Measurements from ENCODE around the gene RRBP1. TPM values are rescaled to one million over a fixed set of nuclear protein-coding genes. Genes with fewer than 3 reads are reported as not detected.

Gene RRBP1
- total RNA-seq, 2 experiments from 2014 or later, result 55.7 to 59.6 TPM

- DNase-seq (no peak), ATAC-seq (no peak)
- Mint-ChIP-seq H3K4me1 (no peaks in the 10 kb centered on the region), H3K36me3 (no peaks in the 10 kb centered on the region), H3K9me3 (ENCODE audit: low read depth) (no peaks in the 10 kb centered on the region), H3K4me3 (no peak overlapping the region), H3K27ac (no peak overlapping the region), H3K27me3 (no peaks in the 10 kb centered on the region)
- CTCF ChIA-PET, result no interaction called here
Measured at GRCh38 chr20:17704589-17705317, 22.7 kb upstream of the RRBP1 start.

GRCh38 chr20:17701826-17702225 lies 19.8 kb upstream of the RRBP1 start:
- CTCF ChIA-PET, result interaction anchor here (0.6 to 1.2 kb wide), 2 partner anchors 19 to 127 kb away, joined by 3 read pairs; no protein-coding TSS in a partner anchor
- Mint-ChIP-seq H3K4me3 (no peak overlapping the region), H3K4me1 (no peaks in the 10 kb centered on the region), H3K27ac (no peak overlapping the region), H3K9me3 (ENCODE audit: low read depth) (no peaks in the 10 kb centered on the region), H3K36me3 (no peaks in the 10 kb centered on the region), H3K27me3 (no peaks in the 10 kb centered on the region)
- ATAC-seq (no peak), DNase-seq (no peak)

GRCh38 chr20:17700637-17701036 lies 18.6 kb upstream of the RRBP1 start:
- H3K9me3 Mint-ChIP-seq (ENCODE audit: low read depth), result no peaks in the 10 kb centered on the region
- no peak for DNase-seq
- no peak overlapping the region for H3K4me3 Mint-ChIP-seq
- H3K27ac Mint-ChIP-seq, result no peak overlapping the region
- CTCF ChIA-PET, result interaction anchor here (1.7 kb wide), 1 partner anchor 18 kb away, joined by 4 read pairs; the partner anchor contains the start of gene RRBP1
- H3K4me1 Mint-ChIP-seq, result no peaks in the 10 kb centered on the region
- peaks cover 1% of the 10 kb centered on the region for H3K27me3 Mint-ChIP-seq
- no peak for ATAC-seq
- no peaks in the 10 kb centered on the region for H3K36me3 Mint-ChIP-seq

- Mint-ChIP-seq H3K36me3 (no peaks in the 10 kb centered on the region), H3K27ac (no peak within 1 kb of the TSS), H3K4me1 (no peaks in the 10 kb centered on the region), H3K27me3 (peaks cover 4% of the 10 kb centered on the region), H3K9me3 (ENCODE audit: low read depth) (no peaks in the 10 kb centered on the region), H3K4me3 (no peak within 1 kb of the TSS)
- no peak for ATAC-seq
- CTCF ChIA-PET, result interaction anchor here (1.7 kb wide), 1 partner anchor 17 kb away, joined by 4 read pairs; the partner anchor contains the start of gene RRBP1
- DNase-seq, result no peak
Measured at GRCh38 chr20:17699931-17700351, 17.9 kb upstream of the RRBP1 start, which contains the start of gene BANF2. TSS of gene BANF2 (plus strand) at chr20:17699966. CDS start at chr20:17725026, 25,060 bp downstream.

GRCh38 chr20:17698384-17698783 lies 16.3 kb upstream of the RRBP1 start:
- Mint-ChIP-seq H3K4me3 (no peak overlapping the region), H3K9me3 (ENCODE audit: low read depth) (no peaks in the 10 kb centered on the region), H3K36me3 (no peaks in the 10 kb centered on the region), H3K27ac (no peak overlapping the region), H3K4me1 (no peaks in the 10 kb centered on the region), H3K27me3 (peaks cover 8% of the 10 kb centered on the region)
- ATAC-seq, result no peak
- no peak for DNase-seq
- CTCF ChIA-PET, result interaction anchor here (0.7 kb wide), 1 partner anchor 16 kb away, joined by 4 read pairs; the partner anchor contains the start of gene RRBP1

- no peak overlapping the region for H3K27ac Mint-ChIP-seq
- DNase-seq (no peak), ATAC-seq (no peak)
- CTCF ChIA-PET, result no interaction called here
- H3K27me3 Mint-ChIP-seq, result peaks cover 16% of the 10 kb centered on the region
- H3K9me3 Mint-ChIP-seq (ENCODE audit: low read depth), result no peaks in the 10 kb centered on the region
- H3K36me3 Mint-ChIP-seq, result no peaks in the 10 kb centered on the region
- H3K4me3 Mint-ChIP-seq, result no peak overlapping the region
- H3K4me1 Mint-ChIP-seq, result no peaks in the 10 kb centered on the region
Measured at GRCh38 chr20:17697171-17697570, 15.1 kb upstream of the RRBP1 start.

GRCh38 chr20:17696287-17696686 lies 14.2 kb upstream of the RRBP1 start:
- H3K27ac Mint-ChIP-seq, result no peak overlapping the region
- DNase-seq, result no peak
- H3K27me3 Mint-ChIP-seq, result peaks cover 23% of the 10 kb centered on the region
- H3K4me1 Mint-ChIP-seq, result no peaks in the 10 kb centered on the region
- CTCF ChIA-PET, result no interaction called here
- ATAC-seq, result no peak
- H3K9me3 Mint-ChIP-seq (ENCODE audit: low read depth), result no peaks in the 10 kb centered on the region
- no peak overlapping the region for H3K4me3 Mint-ChIP-seq
- no peaks in the 10 kb centered on the region for H3K36me3 Mint-ChIP-seq

- Mint-ChIP-seq H3K4me1 (no peaks in the 10 kb centered on the region), H3K9me3 (ENCODE audit: low read depth) (no peaks in the 10 kb centered on the region), H3K27me3 (peaks cover 35% of the 10 kb centered on the region), H3K36me3 (no peaks in the 10 kb centered on the region), H3K4me3 (no peak overlapping the region), H3K27ac (no peak overlapping the region)
- DNase-seq, result no peak
- CTCF ChIA-PET, result interaction anchor here (1.2 kb wide), 1 partner anchor 12 kb away, joined by 4 read pairs; the partner anchor contains the start of gene RRBP1
- ATAC-seq, result no peak
Measured at GRCh38 chr20:17694767-17695166, 12.7 kb upstream of the RRBP1 start.

GRCh38 chr20:17693444-17694001 lies 11.5 kb upstream of the RRBP1 start:
- Mint-ChIP-seq H3K27me3 (peaks cover 46% of the 10 kb centered on the region), H3K27ac (no peak overlapping the region), H3K4me3 (no peak overlapping the region), H3K4me1 (no peaks in the 10 kb centered on the region), H3K9me3 (ENCODE audit: low read depth) (no peaks in the 10 kb centered on the region), H3K36me3 (no peaks in the 10 kb centered on the region)
- no peak for ATAC-seq
- CTCF ChIA-PET, result no interaction called here
- DNase-seq, result no peak

GRCh38 chr20:17691758-17692157 lies 9.7 kb upstream of the RRBP1 start:
- no peak overlapping the region for H3K27ac Mint-ChIP-seq
- CTCF ChIA-PET, result interaction anchor here (0.8 to 2.8 kb wide), 3 partner anchors 10 to 618 kb away, joined by 3 to 22 read pairs (median 3); partner anchors contain the start of gene RRBP1
- no peak overlapping the region for H3K4me3 Mint-ChIP-seq
- H3K4me1 Mint-ChIP-seq, result no peaks in the 10 kb centered on the region
- H3K36me3 Mint-ChIP-seq, result no peaks in the 10 kb centered on the region
- H3K9me3 Mint-ChIP-seq (ENCODE audit: low read depth), result no peaks in the 10 kb centered on the region
- peaks cover 61% of the 10 kb centered on the region for H3K27me3 Mint-ChIP-seq
- ATAC-seq (no peak), DNase-seq (no peak)

- no peak overlapping the region for H3K4me3 Mint-ChIP-seq
- H3K9me3 Mint-ChIP-seq (ENCODE audit: low read depth), result no peaks in the 10 kb centered on the region
- no peaks in the 10 kb centered on the region for H3K36me3 Mint-ChIP-seq
- no peaks in the 10 kb centered on the region for H3K4me1 Mint-ChIP-seq
- CTCF ChIA-PET, result interaction anchor here (2.8 kb wide), 1 partner anchor 8 kb away, joined by 22 read pairs; the partner anchor contains the start of gene RRBP1
- H3K27me3 Mint-ChIP-seq, result peaks cover 68% of the 10 kb centered on the region
- no peak for DNase-seq
- ATAC-seq, result no peak
- no peak overlapping the region for H3K27ac Mint-ChIP-seq
Measured at GRCh38 chr20:17690144-17690543, 8.1 kb upstream of the RRBP1 start.

GRCh38 chr20:17688965-17689364 lies 6.9 kb upstream of the RRBP1 start:
- CTCF ChIA-PET, result no interaction called here
- Mint-ChIP-seq H3K27me3 (peaks cover 79% of the 10 kb centered on the region), H3K27ac (no peak overlapping the region), H3K4me3 (no peak overlapping the region), H3K9me3 (ENCODE audit: low read depth) (no peaks in the 10 kb centered on the region), H3K36me3 (no peaks in the 10 kb centered on the region), H3K4me1 (no peaks in the 10 kb centered on the region)
- ATAC-seq, result no peak
- no peak for DNase-seq

- ATAC-seq (no peak), DNase-seq (no peak)
- no peaks in the 10 kb centered on the region for H3K36me3 Mint-ChIP-seq
- peaks cover 2% of the 10 kb centered on the region for H3K4me1 Mint-ChIP-seq
- H3K27ac Mint-ChIP-seq, result no peak overlapping the region
- H3K4me3 Mint-ChIP-seq, result no peak overlapping the region
- peaks cover 80% of the 10 kb centered on the region for H3K27me3 Mint-ChIP-seq
- no peaks in the 10 kb centered on the region for H3K9me3 Mint-ChIP-seq (ENCODE audit: low read depth)
- CTCF ChIA-PET, result no interaction called here
Measured at GRCh38 chr20:17687800-17688199, 5.8 kb upstream of the RRBP1 start.

- no peaks in the 10 kb centered on the region for H3K9me3 Mint-ChIP-seq (ENCODE audit: low read depth)
- ATAC-seq, result no peak
- H3K27me3 Mint-ChIP-seq, result peaks cover 60% of the 10 kb centered on the region
- H3K4me1 Mint-ChIP-seq, result peaks cover 10% of the 10 kb centered on the region
- no peak for DNase-seq
- no peaks in the 10 kb centered on the region for H3K36me3 Mint-ChIP-seq
- H3K4me3 Mint-ChIP-seq, result no peak overlapping the region
- CTCF ChIA-PET, result no interaction called here
- no peak overlapping the region for H3K27ac Mint-ChIP-seq
Measured at GRCh38 chr20:17685168-17685567, 3.1 kb upstream of the RRBP1 start.
